ENCODE results near the gene NAGK.
"Not testable (repeated sequence)": the region's sequence is repeated elsewhere in the genome, so short reads cannot be mapped to it uniquely, and the experiment has no call there.

Gene NAGK

DNA sequence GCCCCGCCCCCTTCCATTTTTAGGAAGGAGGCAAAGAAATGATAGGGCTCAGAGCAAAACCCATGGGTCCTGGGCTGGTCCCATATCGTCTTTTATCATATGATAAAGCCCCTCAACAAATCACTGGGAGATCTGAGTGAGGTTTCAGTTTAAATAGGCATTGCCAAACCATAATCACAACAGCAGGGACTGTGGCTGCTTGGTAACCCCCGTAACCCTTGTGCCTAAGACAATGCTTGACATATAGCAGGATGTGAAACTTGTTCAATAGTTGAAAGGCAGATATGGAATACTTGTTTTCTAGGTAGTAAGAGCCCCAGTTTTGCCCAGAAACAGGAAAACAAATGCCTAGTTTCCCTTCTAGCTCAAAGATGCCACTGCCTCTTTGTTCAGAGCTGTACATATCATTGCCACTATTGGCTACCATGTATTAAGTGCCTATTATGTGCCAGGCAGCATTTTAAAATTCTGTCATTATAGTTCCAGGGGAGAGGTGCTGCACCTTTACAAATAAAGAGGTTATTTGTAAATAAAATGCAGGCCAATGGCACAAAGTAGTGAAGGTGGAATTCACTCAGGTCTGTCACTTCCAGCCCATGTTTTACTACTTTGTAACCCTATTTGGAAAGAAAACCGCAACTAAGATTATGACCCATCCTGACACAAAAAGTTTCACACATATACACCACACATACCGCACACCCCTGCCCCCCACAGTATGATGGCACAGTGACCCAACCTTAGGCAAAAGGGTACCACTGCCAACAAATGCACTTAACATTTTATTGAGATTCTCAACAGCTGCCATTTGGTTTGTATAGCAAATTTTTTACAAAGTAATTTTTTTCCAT lies 14.2 kb downstream of the NAGK start:
- Histone ChIP-seq H2BK120ac (ENCODE audit: low read depth, low read length) (no peak overlapping the region), H3K79me1 (ENCODE audit: low read length) (no peaks in the 10 kb centered on the region), H3K36me3 (ENCODE audit: control insufficient read depth, insufficient read depth, low read length) (peaks cover 4% of the 10 kb centered on the region), H3K4me3 (ENCODE audit: low read length) (no peak overlapping the region), H3K56ac (ENCODE audit: low read length) (no peak overlapping the region), H3K23ac (ENCODE audit: low read length) (no peak overlapping the region), H3K27me3 (ENCODE audit: insufficient read depth, low read length, poor library complexity) (no peaks in the 10 kb centered on the region), H3K4me2 (ENCODE audit: low read length) (no peak overlapping the region), H3K4ac (ENCODE audit: low read depth, low read length) (no peak overlapping the region), H3K9ac (ENCODE audit: low read length) (no peak overlapping the region), H3K27ac (ENCODE audit: low read depth, low read length) (no peak overlapping the region), H2BK15ac (replicated peaks; ENCODE audit: low read depth) (no peak overlapping the region), H2BK5ac (ENCODE audit: low read length) (no peak overlapping the region), H3K79me2 (ENCODE audit: control insufficient read depth, insufficient read depth, low read length) (no peaks in the 10 kb centered on the region), H4K5ac (ENCODE audit: low read length) (no peak overlapping the region), H4K8ac (ENCODE audit: low read depth, low read length) (no peak overlapping the region), H2AK5ac (ENCODE audit: low read length) (no peak overlapping the region), H3K18ac (ENCODE audit: low read length) (no peak overlapping the region), H3K4me1 (ENCODE audit: control insufficient read depth, low read depth, low read length) (peaks cover 5% of the 10 kb centered on the region)
- DNase-seq, result no peak
- WGBS (ENCODE audit: extremely low coverage, insufficient coverage, low lambda C conversion rate), result no CpG with 5 or more reads among the region's 5 CpGs

GRCh38 chr2:71083297-71083696 lies 14.8 kb downstream of the NAGK start:
- H4K5ac ChIP-seq (ENCODE audit: low read length); H3K4ac ChIP-seq (ENCODE audit: low read depth, low read length); H3K4me3 ChIP-seq (ENCODE audit: low read length); H3K36me3 ChIP-seq (ENCODE audit: control insufficient read depth, insufficient read depth, low read length); H3K23ac ChIP-seq (ENCODE audit: low read length); H2BK5ac ChIP-seq (ENCODE audit: low read length); H3K27me3 ChIP-seq (ENCODE audit: insufficient read depth, low read length, poor library complexity); H3K79me2 ChIP-seq (ENCODE audit: control insufficient read depth, insufficient read depth, low read length); H3K56ac ChIP-seq (ENCODE audit: low read length); H4K8ac ChIP-seq (ENCODE audit: low read depth, low read length); H3K4me2 ChIP-seq (ENCODE audit: low read length); H3K27ac ChIP-seq (ENCODE audit: low read depth, low read length); H2AK5ac ChIP-seq (ENCODE audit: low read length); H3K4me1 ChIP-seq (ENCODE audit: control insufficient read depth, low read depth, low read length); H3K79me1 ChIP-seq (ENCODE audit: low read length); H3K18ac ChIP-seq (ENCODE audit: low read length); H3K9ac ChIP-seq (ENCODE audit: low read length); H2BK120ac ChIP-seq (ENCODE audit: low read depth, low read length); DNase-seq; H2BK15ac ChIP-seq (replicated peaks; ENCODE audit: low read depth): not testable (repeated sequence)
- no CpG with 5 or more reads among the region's 3 CpGs for WGBS (ENCODE audit: extremely low coverage, insufficient coverage, low lambda C conversion rate)

- not testable (repeated sequence) for H3K79me2 ChIP-seq (ENCODE audit: control insufficient read depth, insufficient read depth, low read length); H3K4me2 ChIP-seq (ENCODE audit: low read length); H2BK120ac ChIP-seq (ENCODE audit: low read depth, low read length); H3K27ac ChIP-seq (ENCODE audit: low read depth, low read length); H3K79me1 ChIP-seq (ENCODE audit: low read length); H3K56ac ChIP-seq (ENCODE audit: low read length); H2BK5ac ChIP-seq (ENCODE audit: low read length); H3K4me1 ChIP-seq (ENCODE audit: control insufficient read depth, low read depth, low read length); H2AK5ac ChIP-seq (ENCODE audit: low read length); H3K9ac ChIP-seq (ENCODE audit: low read length); H2BK15ac ChIP-seq (replicated peaks; ENCODE audit: low read depth); DNase-seq; H4K5ac ChIP-seq (ENCODE audit: low read length); H4K8ac ChIP-seq (ENCODE audit: low read depth, low read length); H3K4ac ChIP-seq (ENCODE audit: low read depth, low read length); H3K27me3 ChIP-seq (ENCODE audit: insufficient read depth, low read length, poor library complexity); H3K23ac ChIP-seq (ENCODE audit: low read length); H3K4me3 ChIP-seq (ENCODE audit: low read length); H3K36me3 ChIP-seq (ENCODE audit: control insufficient read depth, insufficient read depth, low read length); H3K18ac ChIP-seq (ENCODE audit: low read length)
- no CpG with 5 or more reads among the region's 13 CpGs for WGBS (ENCODE audit: extremely low coverage, insufficient coverage, low lambda C conversion rate)
Measured at GRCh38 chr2:71083752-71084312, 15.4 kb downstream of the NAGK start.

DNA sequence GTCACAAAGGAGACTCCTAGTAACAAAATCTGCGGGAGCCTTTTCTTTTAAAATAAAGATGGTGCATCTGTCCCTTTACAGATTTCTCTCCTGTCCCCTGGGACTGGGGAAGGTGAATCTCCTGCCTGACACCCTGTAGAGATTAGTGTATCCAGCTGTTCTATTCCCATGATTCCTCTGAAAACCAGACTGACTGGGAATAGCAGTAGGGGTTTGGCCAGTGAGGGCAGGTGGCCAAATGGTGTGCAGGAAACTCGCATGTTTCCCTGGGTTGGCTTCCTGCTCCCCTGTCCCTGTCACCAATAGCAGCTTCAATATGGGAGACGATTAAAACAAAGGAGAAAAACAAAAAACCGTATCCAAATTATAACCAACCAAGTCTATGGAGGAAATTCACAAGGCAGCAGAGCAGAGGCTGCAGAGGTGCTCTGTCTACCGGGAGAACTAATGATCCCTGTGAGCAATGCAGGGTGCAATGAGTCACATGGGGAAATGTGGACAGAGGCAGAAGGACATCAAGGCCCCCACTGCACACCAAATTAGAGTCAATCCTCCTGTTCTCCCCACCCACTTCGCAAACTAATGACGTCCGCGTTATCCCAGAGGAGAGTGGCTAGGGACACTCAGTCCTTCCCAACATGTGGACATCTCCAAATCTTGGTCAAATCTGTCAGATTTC lies 17.0 kb downstream of the NAGK start:
- not testable (repeated sequence) for H3K4me1 ChIP-seq (ENCODE audit: control insufficient read depth, low read depth, low read length); H3K79me2 ChIP-seq (ENCODE audit: control insufficient read depth, insufficient read depth, low read length); H3K36me3 ChIP-seq (ENCODE audit: control insufficient read depth, insufficient read depth, low read length); H3K23ac ChIP-seq (ENCODE audit: low read length); H2BK15ac ChIP-seq (replicated peaks; ENCODE audit: low read depth); H4K5ac ChIP-seq (ENCODE audit: low read length); H3K18ac ChIP-seq (ENCODE audit: low read length); H3K79me1 ChIP-seq (ENCODE audit: low read length); H4K8ac ChIP-seq (ENCODE audit: low read depth, low read length); H2BK5ac ChIP-seq (ENCODE audit: low read length); H3K9ac ChIP-seq (ENCODE audit: low read length); H3K4me3 ChIP-seq (ENCODE audit: low read length); H2BK120ac ChIP-seq (ENCODE audit: low read depth, low read length); H3K27ac ChIP-seq (ENCODE audit: low read depth, low read length); H2AK5ac ChIP-seq (ENCODE audit: low read length); H3K27me3 ChIP-seq (ENCODE audit: insufficient read depth, low read length, poor library complexity); H3K4me2 ChIP-seq (ENCODE audit: low read length)
- Histone ChIP-seq H3K4ac (ENCODE audit: low read depth, low read length) (peak overlapping the region; percentile 16), H3K56ac (ENCODE audit: low read length) (peak overlapping the region; percentile 42)
- peak; percentile 43 for DNase-seq
- WGBS (ENCODE audit: extremely low coverage, insufficient coverage, low lambda C conversion rate), result no CpG with 5 or more reads among the region's 9 CpGs

DNA sequence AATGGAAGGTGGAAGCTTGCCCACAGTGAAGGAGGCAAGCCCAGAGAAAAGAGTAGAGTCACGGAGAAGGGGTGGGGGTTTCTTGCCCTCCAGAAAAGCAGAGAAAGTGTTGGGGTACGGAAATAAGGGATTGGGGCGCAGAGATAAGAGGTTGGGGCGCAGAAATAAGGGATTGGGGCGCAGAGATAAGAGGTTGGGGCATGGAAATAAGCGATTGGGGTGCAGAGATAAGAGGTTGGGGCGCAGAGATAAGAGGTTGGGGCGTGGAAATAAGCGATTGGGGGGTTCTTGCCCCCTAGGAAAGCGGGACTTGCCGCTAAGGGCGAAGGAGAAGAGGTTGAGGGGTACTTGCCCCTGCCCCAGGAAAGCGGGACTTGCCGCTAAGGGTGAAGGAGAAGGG lies 21.0 kb downstream of the NAGK start:
- not testable (repeated sequence) for H2BK120ac ChIP-seq (ENCODE audit: low read depth, low read length); H3K4me2 ChIP-seq (ENCODE audit: low read length); H3K9ac ChIP-seq (ENCODE audit: low read length); H3K18ac ChIP-seq (ENCODE audit: low read length); H2AK5ac ChIP-seq (ENCODE audit: low read length); H3K79me2 ChIP-seq (ENCODE audit: control insufficient read depth, insufficient read depth, low read length); H3K23ac ChIP-seq (ENCODE audit: low read length); DNase-seq; H3K4me3 ChIP-seq (ENCODE audit: low read length); H3K4ac ChIP-seq (ENCODE audit: low read depth, low read length); H4K8ac ChIP-seq (ENCODE audit: low read depth, low read length); H3K27me3 ChIP-seq (ENCODE audit: insufficient read depth, low read length, poor library complexity); H3K36me3 ChIP-seq (ENCODE audit: control insufficient read depth, insufficient read depth, low read length); H3K4me1 ChIP-seq (ENCODE audit: control insufficient read depth, low read depth, low read length); H2BK5ac ChIP-seq (ENCODE audit: low read length); H3K56ac ChIP-seq (ENCODE audit: low read length); H3K79me1 ChIP-seq (ENCODE audit: low read length); H4K5ac ChIP-seq (ENCODE audit: low read length); H3K27ac ChIP-seq (ENCODE audit: low read depth, low read length); H2BK15ac ChIP-seq (replicated peaks; ENCODE audit: low read depth)
- no CpG with 5 or more reads among the region's 14 CpGs for WGBS (ENCODE audit: extremely low coverage, insufficient coverage, low lambda C conversion rate)

All from mesendoderm (in vitro differentiated cells).